DND-41 (cell line): ENCODE measurements around the gene MAP3K5.

Experiments used
- ATAC-seq: fragments of 200-7000 bp; cut with Tn5 transposase; 3 replicates; pipeline ENCODE4 v1.9.1; 2021; ENCODE audit warnings: low read depth; ENCODE audit not compliant: insufficient read depth
- DNase-seq: peaks from one replicate; pipeline ENCODE4 v3.0.0-alpha.2; 2020
- H2AFZ ChIP-seq: 2 replicates; pipeline ENCODE4 v1.6.0; 2012; ENCODE audit warnings: low read depth, low read length
- H3K27ac ChIP-seq: 2 replicates; pipeline ENCODE4 v1.5.1; 2012; ENCODE audit warnings: low read length, inconsistent platforms
- H3K27me3 ChIP-seq: fragments of 200-600 bp; sonication (generic); 2 replicates; pipeline ENCODE4 v1.6.0; 2012; ENCODE audit warnings: low read length, mild to moderate bottlenecking, inconsistent platforms; ENCODE audit not compliant: insufficient read depth, poor library complexity
- H3K36me3 ChIP-seq: 2 replicates; pipeline ENCODE4 v1.5.1; 2012; ENCODE audit warnings: low read length, inconsistent platforms; ENCODE audit not compliant: insufficient read depth
- H3K4me1 ChIP-seq: 2 replicates; pipeline ENCODE4 v1.5.1; 2012; ENCODE audit warnings: mild to moderate bottlenecking, low read length; ENCODE audit not compliant: insufficient read depth
- H3K4me2 ChIP-seq: 2 replicates; pipeline ENCODE4 v1.6.0; 2012; ENCODE audit warnings: mild to moderate bottlenecking, moderate library complexity, low read length, inconsistent platforms; ENCODE audit not compliant: insufficient read depth
- H3K4me3 ChIP-seq, 2 experiments: fragments of 200-600 bp in 1 of 2; shearing (Covaris generic) in 1 of 2; 2 replicates each; pipeline ENCODE4 v1.5.1; 2012 to 2016; ENCODE audit warnings: inconsistent platforms in 2 of 2, low read length in 2 of 2, mild to moderate bottlenecking in 2 of 2, low read depth in 1 of 2, moderate library complexity in 1 of 2
- H3K79me2 ChIP-seq: 2 replicates; pipeline ENCODE4 v1.6.0; 2012; ENCODE audit warnings: low read length, inconsistent platforms; ENCODE audit not compliant: insufficient read depth
- H3K9ac ChIP-seq: 2 replicates; pipeline ENCODE4 v1.6.0; 2012; ENCODE audit warnings: low read depth, mild to moderate bottlenecking, inconsistent platforms, low read length, moderate library complexity
- H3K9me3 ChIP-seq: 2 replicates; pipeline ENCODE4 v1.5.1; 2012; ENCODE audit warnings: low read length, moderate library complexity, mild to moderate bottlenecking, inconsistent platforms; ENCODE audit not compliant: insufficient read depth, severe bottlenecking
- H4K20me1 ChIP-seq: 2 replicates; pipeline ENCODE4 v1.6.0; 2012; ENCODE audit warnings: low read length; ENCODE audit not compliant: insufficient read depth
- CTCF ChIP-seq: IDR thresholded peaks from 2 replicates; pipeline ENCODE4 v1.5.1; 2012; ENCODE audit warnings: borderline replicate concordance, low read length, moderate library complexity, mild to moderate bottlenecking; ENCODE audit not compliant: poor library complexity, severe bottlenecking; ENCODE audit errors: extremely low read depth
- EZH2 ChIP-seq: IDR thresholded peaks from 3 replicates; pipeline ENCODE4 v1.6.1; 2012; ENCODE audit warnings: borderline replicate concordance, low read depth, mild to moderate bottlenecking, moderate library complexity, low read length, inconsistent platforms; ENCODE audit not compliant: severe bottlenecking

Gene MAP3K5

GRCh38 chr6:136571065-136571464 lies 221.2 kb downstream of the MAP3K5 start:
- H3K27ac ChIP-seq: no peak overlapping the region
- H3K27me3 ChIP-seq: no peaks in the 10 kb centered on the region
- ATAC-seq (no peak), DNase-seq (no peak)
- H3K9me3 ChIP-seq: peaks cover 12% of the 10 kb centered on the region
- H3K4me2 ChIP-seq: no peak overlapping the region
- TF ChIP-seq CTCF (no peak), EZH2 (no peak)
- H3K4me3 ChIP-seq: no peak overlapping the region
- no peak overlapping the region for H2AFZ ChIP-seq
- no peaks in the 10 kb centered on the region for H4K20me1 ChIP-seq
- no peaks in the 10 kb centered on the region for H3K36me3 ChIP-seq
- peaks cover 10% of the 10 kb centered on the region for H3K4me1 ChIP-seq
- no peak overlapping the region for H3K9ac ChIP-seq
- no peaks in the 10 kb centered on the region for H3K79me2 ChIP-seq

GRCh38 chr6:136568129-136568528 lies 224.1 kb downstream of the MAP3K5 start:
- Histone ChIP-seq H3K4me2 (no peak overlapping the region), H3K4me1 (peaks cover 22% of the 10 kb centered on the region), H3K4me3 (no peak overlapping the region), H2AFZ (no peak overlapping the region), H3K9me3 (peaks cover 12% of the 10 kb centered on the region), H3K9ac (no peak overlapping the region), H3K36me3 (no peaks in the 10 kb centered on the region), H3K27ac (no peak overlapping the region), H3K27me3 (no peaks in the 10 kb centered on the region), H3K79me2 (no peaks in the 10 kb centered on the region), H4K20me1 (no peaks in the 10 kb centered on the region)
- TF ChIP-seq EZH2: no peak
- TF ChIP-seq CTCF: no peak
- no peak for DNase-seq
- ATAC-seq: no peak

- H3K79me2 ChIP-seq: no peaks in the 10 kb centered on the region
- no peak for TF ChIP-seq CTCF
- TF ChIP-seq EZH2: no peak
- no peak overlapping the region for H3K27ac ChIP-seq
- H3K27me3 ChIP-seq: no peaks in the 10 kb centered on the region
- no peak overlapping the region for H2AFZ ChIP-seq
- DNase-seq (no peak), ATAC-seq (no peak)
- H3K4me2 ChIP-seq: no peak overlapping the region
- peaks cover 12% of the 10 kb centered on the region for H3K9me3 ChIP-seq
- no peak overlapping the region for H3K9ac ChIP-seq
- peaks cover 22% of the 10 kb centered on the region for H3K4me1 ChIP-seq
- H3K4me3 ChIP-seq: no peak overlapping the region
- H4K20me1 ChIP-seq: no peaks in the 10 kb centered on the region
- no peaks in the 10 kb centered on the region for H3K36me3 ChIP-seq
Observed at GRCh38 chr6:136567688-136568087, 224.6 kb downstream of the MAP3K5 start.

- H3K4me2 ChIP-seq: no peak overlapping the region
- ATAC-seq (peak; percentile 52; the same call in 1 of the 3 replicates), DNase-seq (no peak)
- peaks cover 22% of the 10 kb centered on the region for H3K4me1 ChIP-seq
- H2AFZ ChIP-seq: no peak overlapping the region
- H3K27me3 ChIP-seq: no peaks in the 10 kb centered on the region
- no peak overlapping the region for H3K4me3 ChIP-seq
- H4K20me1 ChIP-seq: no peaks in the 10 kb centered on the region
- peaks cover 12% of the 10 kb centered on the region for H3K9me3 ChIP-seq
- no peak overlapping the region for H3K27ac ChIP-seq
- TF ChIP-seq CTCF (no peak), EZH2 (no peak)
- H3K36me3 ChIP-seq: no peaks in the 10 kb centered on the region
- H3K9ac ChIP-seq: no peak overlapping the region
- H3K79me2 ChIP-seq: no peaks in the 10 kb centered on the region
Observed at GRCh38 chr6:136566851-136567250, 225.4 kb downstream of the MAP3K5 start.
